ENCODE results near the gene RASL10B.

The RASL10B gene

GRCh38 chr17:35766489-35766877 lies 35.0 kb downstream of the RASL10B start:
- no peak for DNase-seq

- no peak for DNase-seq
Measured at GRCh38 chr17:35766903-35767510, 35.6 kb downstream of the RASL10B start.

- DNase-seq: no peak
Measured at GRCh38 chr17:35768797-35769196, 37.4 kb downstream of the RASL10B start.

GRCh38 chr17:35769895-35770486 lies 38.6 kb downstream of the RASL10B start:
- DNase-seq: no peak

GRCh38 chr17:35773129-35773528 lies 41.7 kb downstream of the RASL10B start:
- DNase-seq: no peak

- no peak for DNase-seq
Measured at GRCh38 chr17:35773679-35774425, 42.4 kb downstream of the RASL10B start.

- no peak for DNase-seq
Measured at GRCh38 chr17:35774499-35774898, 43.1 kb downstream of the RASL10B start.

GRCh38 chr17:35775039-35775438 lies 43.6 kb downstream of the RASL10B start:
- DNase-seq: no peak

GRCh38 chr17:35775583-35775982 lies 44.1 kb downstream of the RASL10B start:
- no peak for DNase-seq

- no peak for DNase-seq
Measured at GRCh38 chr17:35778641-35779196, 47.3 kb downstream of the RASL10B start.

GRCh38 chr17:35780950-35781349 lies 49.5 kb downstream of the RASL10B start:
- DNase-seq: no peak

- no peak for DNase-seq
Measured at GRCh38 chr17:35784895-35785294, 53.5 kb downstream of the RASL10B start.

- DNase-seq: no peak
Measured at GRCh38 chr17:35786941-35787432, 55.5 kb downstream of the RASL10B start.

- no peak for DNase-seq
Measured at GRCh38 chr17:35788477-35789368, 57.3 kb downstream of the RASL10B start.

- no peak for DNase-seq
Measured at GRCh38 chr17:35790841-35791240, 59.4 kb downstream of the RASL10B start.

- DNase-seq: no peak
Measured at GRCh38 chr17:35791681-35792350, 60.4 kb downstream of the RASL10B start.
